ENCODE data around the gene C16orf95. TPM values are rescaled to one million over a fixed set of nuclear protein-coding genes. Genes with fewer than 3 reads are reported as not detected.
"Not testable (repeated sequence)": the region's sequence is repeated elsewhere in the genome, so short reads cannot be mapped to it uniquely, and the experiment has no call there.

C16orf95 gene
- polyA plus RNA-seq, 3 donors from 2014 or later, result 3.2 to 7.7 (median 4.4) TPM

GRCh38 chr16:87343753-87344050 is 26.5 kb upstream of the C16orf95 start:
- peak overlapping the region in 4 of 6 donors; percentile 20 to 65 (median 42) for H3K27ac Mint-ChIP-seq
- H3K4me1 Mint-ChIP-seq, result peaks cover 10 to 11% of the 10 kb centered on the region in 2 donors
- H3K27me3 Mint-ChIP-seq (ENCODE audit: low read depth in 3 of 3), result peaks cover 0 to 6% (median 2%) of the 10 kb centered on the region in 3 donors
- no peaks in the 10 kb centered on the region for H3K9me3 Mint-ChIP-seq
- peaks cover 0 to 20% (median 12%) of the 10 kb centered on the region in 3 donors for H3K36me3 Mint-ChIP-seq
- no peak for DNase-seq
- peak overlapping the region in 2 of 5 donors; percentile 32 to 40 for H3K4me3 Mint-ChIP-seq

GRCh38 chr16:87342978-87343752 is 26.0 kb upstream of the C16orf95 start:
- Mint-ChIP-seq H3K9me3 (no peaks in the 10 kb centered on the region), H3K4me1 (peaks cover 10 to 11% of the 10 kb centered on the region in 2 donors), H3K4me3 (no peak overlapping the region), H3K27ac (peak overlapping the region in 1 of 6 donors; percentile 29), H3K27me3 (ENCODE audit: low read depth in 3 of 3) (peaks cover 0 to 8% (median 2%) of the 10 kb centered on the region in 3 donors), H3K36me3 (peaks cover 0 to 21% (median 13%) of the 10 kb centered on the region in 3 donors)
- DNase-seq, result no peak

GRCh38 chr16:87342504-87342903 is 25.3 kb upstream of the C16orf95 start:
- DNase-seq, result no peak
- Mint-ChIP-seq H3K9me3 (no peaks in the 10 kb centered on the region), H3K36me3 (peaks cover 3 to 21% (median 13%) of the 10 kb centered on the region in 3 donors), H3K27ac (peak overlapping the region in 1 of 6 donors; percentile 29), H3K4me3 (no peak overlapping the region), H3K27me3 (ENCODE audit: low read depth in 3 of 3) (peaks cover 0 to 8% (median 2%) of the 10 kb centered on the region in 3 donors), H3K4me1 (peaks cover 11 to 12% of the 10 kb centered on the region in 2 donors)

GRCh38 chr16:87340198-87340597 is 23.0 kb upstream of the C16orf95 start:
- Mint-ChIP-seq H3K27ac (peak overlapping the region in 1 of 6 donors; percentile 34), H3K27me3 (ENCODE audit: low read depth in 3 of 3) (peaks cover 0 to 6% (median 2%) of the 10 kb centered on the region in 3 donors), H3K36me3 (peaks cover 3 to 20% (median 8%) of the 10 kb centered on the region in 3 donors), H3K4me1 (peaks cover 12% of the 10 kb centered on the region in 2 donors), H3K9me3 (no peaks in the 10 kb centered on the region), H3K4me3 (no peak overlapping the region)
- no peak for DNase-seq

GRCh38 chr16:87339724-87340105 is 22.5 kb upstream of the C16orf95 start:
- Mint-ChIP-seq H3K36me3 (peaks cover 3 to 20% (median 8%) of the 10 kb centered on the region in 3 donors), H3K4me1 (peaks cover 10 to 12% of the 10 kb centered on the region in 2 donors)
- H3K27me3 Mint-ChIP-seq (ENCODE audit: low read depth in 3 of 3); DNase-seq; H3K9me3 Mint-ChIP-seq; H3K27ac Mint-ChIP-seq; H3K4me3 Mint-ChIP-seq: not testable (repeated sequence)

GRCh38 chr16:87339086-87339723 is 22.0 kb upstream of the C16orf95 start:
- H3K27ac Mint-ChIP-seq, result peak overlapping the region in 1 of 6 donors; percentile 60
- no peak for DNase-seq
- peaks cover 3 to 20% (median 8%) of the 10 kb centered on the region in 3 donors for H3K36me3 Mint-ChIP-seq
- no peaks in the 10 kb centered on the region for H3K9me3 Mint-ChIP-seq
- peaks cover 0 to 7% (median 2%) of the 10 kb centered on the region in 3 donors for H3K27me3 Mint-ChIP-seq (ENCODE audit: low read depth in 3 of 3)
- no peak overlapping the region for H3K4me3 Mint-ChIP-seq
- peaks cover 10 to 12% of the 10 kb centered on the region in 2 donors for H3K4me1 Mint-ChIP-seq

- peaks cover 0 to 7% (median 2%) of the 10 kb centered on the region in 3 donors for H3K27me3 Mint-ChIP-seq (ENCODE audit: low read depth in 3 of 3)
- peaks cover 3 to 16% (median 8%) of the 10 kb centered on the region in 3 donors for H3K36me3 Mint-ChIP-seq
- H3K9me3 Mint-ChIP-seq, result no peaks in the 10 kb centered on the region
- H3K27ac Mint-ChIP-seq, result no peak overlapping the region
- no peak for DNase-seq
- H3K4me3 Mint-ChIP-seq, result no peak overlapping the region
- peaks cover 10% of the 10 kb centered on the region in 2 donors for H3K4me1 Mint-ChIP-seq
These were observed 21.1 kb upstream of the C16orf95 start for GRCh38 chr16:87338155-87338765.

GRCh38 chr16:87337262-87337771 is 20.1 kb upstream of the C16orf95 start:
- no peak for DNase-seq
- H3K27me3 Mint-ChIP-seq (ENCODE audit: low read depth in 3 of 3), result peaks cover 0 to 7% (median 2%) of the 10 kb centered on the region in 3 donors
- peaks cover 3 to 16% (median 8%) of the 10 kb centered on the region in 3 donors for H3K36me3 Mint-ChIP-seq
- peak overlapping the region in 1 of 6 donors; percentile 78 for H3K27ac Mint-ChIP-seq
- no peak overlapping the region for H3K4me3 Mint-ChIP-seq
- peaks cover 10% of the 10 kb centered on the region in 2 donors for H3K4me1 Mint-ChIP-seq
- no peaks in the 10 kb centered on the region for H3K9me3 Mint-ChIP-seq

- Mint-ChIP-seq H3K4me1 (peaks cover 10% of the 10 kb centered on the region in 2 donors), H3K27me3 (ENCODE audit: low read depth in 3 of 3) (peaks cover 0 to 7% (median 3%) of the 10 kb centered on the region in 3 donors), H3K4me3 (no peak overlapping the region), H3K36me3 (peaks cover 3 to 13% (median 8%) of the 10 kb centered on the region in 3 donors), H3K9me3 (no peaks in the 10 kb centered on the region), H3K27ac (peak overlapping the region in 1 of 6 donors; percentile 51)
- no peak for DNase-seq
These were observed 19.4 kb upstream of the C16orf95 start for GRCh38 chr16:87336434-87337240.

- peaks cover 10% of the 10 kb centered on the region in 2 donors for H3K4me1 Mint-ChIP-seq
- H3K4me3 Mint-ChIP-seq, result no peak overlapping the region
- peaks cover 0 to 7% (median 3%) of the 10 kb centered on the region in 3 donors for H3K27me3 Mint-ChIP-seq (ENCODE audit: low read depth in 3 of 3)
- DNase-seq, result no peak
- H3K36me3 Mint-ChIP-seq, result peaks cover 3 to 17% (median 7%) of the 10 kb centered on the region in 3 donors
- H3K9me3 Mint-ChIP-seq, result no peaks in the 10 kb centered on the region
- H3K27ac Mint-ChIP-seq, result peak overlapping the region in 1 of 6 donors; percentile 64
These were observed 18.6 kb upstream of the C16orf95 start for GRCh38 chr16:87335625-87336433.

- Mint-ChIP-seq H3K4me3 (no peak overlapping the region), H3K27ac (no peak overlapping the region)
These were observed 17.7 kb upstream of the C16orf95 start for GRCh38 chr16:87334651-87335624.

More at GRCh38 chr16:87334651-87335624, 17.7 kb upstream of the C16orf95 start:
- Mint-ChIP-seq H3K27me3 (ENCODE audit: low read depth in 3 of 3) (peaks cover 0 to 7% (median 3%) of the 10 kb centered on the region in 3 donors), H3K9me3 (no peaks in the 10 kb centered on the region), H3K36me3 (peaks cover 3 to 21% (median 9%) of the 10 kb centered on the region in 3 donors), H3K4me1 (peaks cover 8 to 10% of the 10 kb centered on the region in 2 donors)
- no peak for DNase-seq
